ENCODE data around the gene MTCL1.

- TF ChIP-seq, protein P1, sequence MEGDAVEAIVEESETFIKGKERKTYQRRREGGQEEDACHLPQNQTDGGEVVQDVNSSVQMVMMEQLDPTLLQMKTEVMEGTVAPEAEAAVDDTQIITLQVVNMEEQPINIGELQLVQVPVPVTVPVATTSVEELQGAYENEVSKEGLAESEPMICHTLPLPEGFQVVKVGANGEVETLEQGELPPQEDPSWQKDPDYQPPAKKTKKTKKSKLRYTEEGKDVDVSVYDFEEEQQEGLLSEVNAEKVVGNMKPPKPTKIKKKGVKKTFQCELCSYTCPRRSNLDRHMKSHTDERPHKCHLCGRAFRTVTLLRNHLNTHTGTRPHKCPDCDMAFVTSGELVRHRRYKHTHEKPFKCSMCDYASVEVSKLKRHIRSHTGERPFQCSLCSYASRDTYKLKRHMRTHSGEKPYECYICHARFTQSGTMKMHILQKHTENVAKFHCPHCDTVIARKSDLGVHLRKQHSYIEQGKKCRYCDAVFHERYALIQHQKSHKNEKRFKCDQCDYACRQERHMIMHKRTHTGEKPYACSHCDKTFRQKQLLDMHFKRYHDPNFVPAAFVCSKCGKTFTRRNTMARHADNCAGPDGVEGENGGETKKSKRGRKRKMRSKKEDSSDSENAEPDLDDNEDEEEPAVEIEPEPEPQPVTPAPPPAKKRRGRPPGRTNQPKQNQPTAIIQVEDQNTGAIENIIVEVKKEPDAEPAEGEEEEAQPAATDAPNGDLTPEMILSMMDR (IDR thresholded peaks at IDR 0.05), result no peak
- TF ChIP-seq POLR2A (IDR thresholded peaks at IDR 0.05), result no peak
Observed at GRCh38 chr18:8688816-8689215, 16.5 kb upstream of the MTCL1 start.

Data from right lobe of liver (tissue), 4 donors.